H1 (cell line): ENCODE measurements around the gene ADSS1. TPM values are rescaled to one million over a fixed set of nuclear protein-coding genes. Genes with fewer than 3 reads are reported as not detected.
A peak's percentile ranks its signal among the peaks of the same experiment; 100 is the strongest.

Source experiments
- CTCF ChIA-PET: fragments of 300-600 bp; sonication (Branson Sonifier 250); formaldehyde crosslinking; loops from one replicate; lab custom pipeline; 2021; ENCODE audit not compliant: partially characterized antibody; lab: Charles Lee
- POLR2A ChIA-PET: fragments of 300-600 bp; sonication (Branson Sonifier 250); formaldehyde crosslinking; loops from one replicate; lab custom pipeline; 2021; ENCODE audit warnings: inconsistent platforms; ENCODE audit not compliant: partially characterized antibody; lab: Charles Lee
- DNase-seq, 2 experiments: peaks; one replicate each; pipeline versions ENCODE4 v3.0.0 to v3.0.0-alpha.2; 2010 to 2022; ENCODE audit warnings: low spot score in 2 of 2, low read depth in 1 of 2, mixed read lengths in 1 of 2
- FAIRE-seq: peaks from 2 replicates; lab custom pipeline; 2011; peaks lifted over from hg19 to GRCh38; lab: Jason Lieb, UNC
- H2AFZ ChIP-seq: 2 replicates; pipeline ENCODE4 v1.8.1; 2012; ENCODE audit warnings: low read length, inconsistent platforms
- H2AK5ac ChIP-seq: 2 replicates; pipeline ENCODE4 v1.6.1; 2013; ENCODE audit warnings: low read depth, low read length
- H2BK120ac ChIP-seq: replicated peaks from 2 replicates; pipeline ENCODE3; 2013; ENCODE audit warnings: low read depth, low read length, inconsistent platforms
- H2BK12ac ChIP-seq: 2 replicates; pipeline ENCODE4 v1.6.1; 2013; ENCODE audit warnings: low read depth, low read length
- H2BK15ac ChIP-seq: 2 replicates; pipeline ENCODE4 v1.6.1; 2013; ENCODE audit warnings: low read length
- H2BK20ac ChIP-seq: 2 replicates; pipeline ENCODE4 v1.6.1; 2013; ENCODE audit warnings: low read length
- H2BK5ac ChIP-seq: 2 replicates; pipeline ENCODE4 v1.6.1; 2013; ENCODE audit warnings: low read depth, low read length
- H3K14ac ChIP-seq: 2 replicates; pipeline ENCODE4 v1.6.1; 2013; ENCODE audit warnings: inconsistent platforms; ENCODE audit not compliant: insufficient read length
- H3K18ac ChIP-seq: 2 replicates; pipeline ENCODE4 v1.6.1; 2013; ENCODE audit warnings: low read length; ENCODE audit errors: extremely low read depth
- H3K23ac ChIP-seq: 2 replicates; pipeline ENCODE4 v1.6.1; 2013; ENCODE audit warnings: inconsistent platforms; ENCODE audit not compliant: insufficient read length
- H3K23me2 ChIP-seq: 2 replicates; pipeline ENCODE4 v1.6.1; 2013; ENCODE audit warnings: low read depth, low read length
- H3K27ac ChIP-seq: 2 replicates; pipeline ENCODE4 v1.6.1; 2011; ENCODE audit warnings: low read depth, low read length, inconsistent platforms
- H3K27me3 ChIP-seq, 4 experiments: replicated peaks in 1 of 4; 1 replicate in 1 of 4; 2 replicates in 3 of 4; pipeline versions ENCODE4 v1.6.1 to v1.8.1; 2011 to 2013; ENCODE audit warnings: low read length in 3 of 4, mild to moderate bottlenecking in 3 of 4, inconsistent platforms in 2 of 4, mixed read lengths in 2 of 4, moderate library complexity in 1 of 4; ENCODE audit not compliant: control insufficient read depth in 3 of 4, insufficient read depth in 3 of 4; ENCODE audit errors: extremely low read depth in 1 of 4
- H3K36me3 ChIP-seq, 4 experiments: 2 replicates each; pipeline versions ENCODE4 v1.6.1 to v1.8.1; 2011 to 2013; ENCODE audit warnings: mild to moderate bottlenecking in 4 of 4, low read length in 3 of 4, moderate library complexity in 2 of 4, control low read depth in 1 of 4, inconsistent platforms in 1 of 4; ENCODE audit not compliant: insufficient read depth in 4 of 4, control insufficient read depth in 2 of 4
- H3K4ac ChIP-seq: replicated peaks from 2 replicates; pipeline ENCODE3; 2013; ENCODE audit warnings: low read length, low read depth, mixed read lengths, inconsistent platforms; ENCODE audit not compliant: insufficient read length
- H3K4me1 ChIP-seq, 4 experiments: replicated peaks in 1 of 4; 1 replicate in 1 of 4; 2 replicates in 3 of 4; pipeline versions ENCODE4 v1.6.1 to v1.8.1; 2011 to 2013; ENCODE audit warnings: low read length in 3 of 4, inconsistent platforms in 2 of 4, mixed read lengths in 1 of 4; ENCODE audit not compliant: insufficient read depth in 4 of 4, control insufficient read depth in 3 of 4
- H3K4me2 ChIP-seq, 2 experiments: 2 replicates each; pipeline versions ENCODE4 v1.6.1 to v1.8.1; 2011 to 2013; ENCODE audit warnings: low read depth in 2 of 2, low read length in 2 of 2, control low read depth in 1 of 2, inconsistent platforms in 1 of 2, mild to moderate bottlenecking in 1 of 2; ENCODE audit not compliant: insufficient read depth in 1 of 2
- H3K4me3 ChIP-seq, 4 experiments: fragments of 200-600, 300-600 bp in 1 of 4; sonication (generic), shearing (Covaris generic), sonication (Bioruptor Twin) in 1 of 4; 2 replicates each; pipeline versions ENCODE4 v1.5.1 to v1.8.1; 2011 to 2016; ENCODE audit warnings: low read length in 4 of 4, low read depth in 3 of 4, control low read depth in 2 of 4, inconsistent platforms in 2 of 4, mild to moderate bottlenecking in 2 of 4, mixed read lengths in 1 of 4, moderate library complexity in 1 of 4; ENCODE audit not compliant: insufficient read depth in 2 of 4; ENCODE audit errors: extremely low read depth in 1 of 4
- H3K56ac ChIP-seq: replicated peaks from 2 replicates; pipeline ENCODE3; 2013; ENCODE audit warnings: low read depth, mild to moderate bottlenecking, mixed read lengths, low read length, inconsistent platforms; ENCODE audit not compliant: insufficient read length
- H3K79me1 ChIP-seq: 2 replicates; pipeline ENCODE4 v1.6.1; 2013; ENCODE audit warnings: low read depth, low read length, control low read depth
- H3K79me2 ChIP-seq, 2 experiments: 2 replicates each; pipeline versions ENCODE4 v1.6.1 to v1.8.1; 2012 to 2013; ENCODE audit warnings: low read length in 2 of 2, mild to moderate bottlenecking in 2 of 2, inconsistent platforms in 1 of 2; ENCODE audit not compliant: insufficient read depth in 2 of 2, control insufficient read depth in 1 of 2
- H3K9ac ChIP-seq, 4 experiments: replicated peaks in 1 of 4; 1 replicate in 1 of 4; 2 replicates in 3 of 4; pipeline versions ENCODE4 v1.6.1 to v1.8.1; 2011 to 2013; ENCODE audit warnings: low read depth in 3 of 4, low read length in 3 of 4, control low read depth in 2 of 4, mild to moderate bottlenecking in 2 of 4, moderate library complexity in 2 of 4, inconsistent platforms in 1 of 4; ENCODE audit errors: extremely low read depth in 1 of 4
- H3K9me3 ChIP-seq, 2 experiments: 2 replicates each; pipeline versions ENCODE4 v1.6.1 to v1.8.1; 2012 to 2013; ENCODE audit warnings: mild to moderate bottlenecking in 2 of 2, moderate library complexity in 2 of 2, control low read depth in 1 of 2, inconsistent platforms in 1 of 2, low read depth in 1 of 2, low read length in 1 of 2, mixed read lengths in 1 of 2; ENCODE audit not compliant: insufficient read depth in 2 of 2
- H4K20me1 ChIP-seq, 2 experiments: replicated peaks in 1 of 2; 2 replicates each; pipeline versions ENCODE3 to v1.8.1; 2011 to 2013; ENCODE audit warnings: inconsistent platforms in 2 of 2, low read length in 2 of 2, mild to moderate bottlenecking in 1 of 2; ENCODE audit not compliant: insufficient read depth in 2 of 2, control insufficient read depth in 1 of 2
- H4K5ac ChIP-seq: 2 replicates; pipeline ENCODE4 v1.6.1; 2013; ENCODE audit warnings: low read length, low read depth, mixed read lengths, inconsistent platforms; ENCODE audit not compliant: insufficient read length
- H4K8ac ChIP-seq: 2 replicates; pipeline ENCODE4 v1.8.0; 2013; ENCODE audit warnings: mild to moderate bottlenecking, moderate library complexity, low read length, inconsistent platforms; ENCODE audit not compliant: insufficient read depth; ENCODE audit errors: extremely low read depth
- H4K91ac ChIP-seq: replicated peaks from 2 replicates; pipeline ENCODE3; 2013; ENCODE audit warnings: low read length, mixed read lengths, inconsistent platforms; ENCODE audit not compliant: insufficient read length
- E2F6 ChIP-seq: IDR thresholded peaks from 2 replicates; pipeline ENCODE4 v1.6.1; 2012; ENCODE audit warnings: inconsistent platforms
- EGR1 ChIP-seq: IDR thresholded peaks from 2 replicates; pipeline ENCODE4 v1.6.1; 2011; ENCODE audit warnings: low read depth, low read length, borderline replicate concordance
- JUND ChIP-seq: IDR thresholded peaks from 2 replicates; pipeline ENCODE4 v1.6.1; 2011; ENCODE audit warnings: mild to moderate bottlenecking, improper control_type of control experiment, low read length
- MAFK ChIP-seq: IDR thresholded peaks from 2 replicates; pipeline ENCODE4 v1.6.1; 2012; ENCODE audit warnings: low read depth, mild to moderate bottlenecking, improper control_type of control experiment, low read length
- NANOG ChIP-seq: IDR thresholded peaks from 2 replicates; pipeline ENCODE4 v1.6.1; 2011; ENCODE audit warnings: low read length, low read depth, mild to moderate bottlenecking, inconsistent platforms; ENCODE audit not compliant: insufficient read depth, poor library complexity, severe bottlenecking
- SAP30 ChIP-seq: fragments of 300-600 bp; sonication (generic); IDR thresholded peaks from 2 replicates; pipeline ENCODE4 v1.7.1; 2012; ENCODE audit warnings: low read length, moderate library complexity, mild to moderate bottlenecking, inconsistent platforms; ENCODE audit not compliant: insufficient read depth, insufficient replicate concordance
- SIN3A ChIP-seq, 2 experiments: IDR thresholded peaks in 1 of 2; conservative IDR thresholded peaks in 1 of 2; 2 replicates each; pipeline ENCODE4 v1.6.1; 2011 to 2012; ENCODE audit warnings: low read length in 2 of 2, improper control_type of control experiment in 1 of 2, low read depth in 1 of 2, mild to moderate bottlenecking in 1 of 2
- SIX5 ChIP-seq: IDR thresholded peaks from 2 replicates; pipeline ENCODE4 v1.6.1; 2011; ENCODE audit warnings: mild to moderate bottlenecking, low read depth, low read length
- TAF1 ChIP-seq: IDR thresholded peaks from 2 replicates; pipeline ENCODE4 v1.6.1; 2011; ENCODE audit warnings: mild to moderate bottlenecking, low read depth, low read length
- WGBS, 2 experiments: shearing (Covaris generic) in 1 of 2; methylation state at CpG; one replicate each; pipeline versions ENCODE4 v1.1.6 to v1.1.7; 2013 to 2015; ENCODE audit warnings: low lambda C conversion rate in 2 of 2, mixed read lengths in 2 of 2, inconsistent platforms in 1 of 2, low coverage in 1 of 2, missing lambda C conversion rate in 1 of 2; ENCODE audit not compliant: insufficient replicate concordance in 2 of 2, insufficient coverage in 1 of 2, insufficient read length in 1 of 2; ENCODE audit errors: extremely low coverage in 1 of 2, missing lambda C conversion rate in 1 of 2; 5-methylcytosine and 5-hydroxymethylcytosine counted together
- polyA plus RNA-seq, 7 experiments: library from polyadenylated mRNA; depleted of rRNA in 3 of 7; stranded (reverse) in 5 of 7; unstranded in 2 of 7; fragments of >200 nt in 5 of 7; fragments of 200-250 nt in 2 of 7; gene quantifications; 1 replicate in 5 of 7; 2 replicates in 1 of 7; 4 replicates in 1 of 7; pipeline versions ENCODE4 v1.2.1 to v1.2.3, GENCODE V29; 2011 to 2013; ENCODE audit warnings: missing spikeins in 2 of 7, mixed read lengths in 2 of 7
- total RNA-seq: library from RNA; stranded (reverse); fragmentation: NEBNext Ultra II Directional; extraction: Animal tissue kit (Norgen Biotek cat#: 25700); gene quantifications from 2 replicates; pipeline ENCODE4 v1.2.1, GENCODE V29; 2021

ADSS1 gene
- total and polyA plus RNA-seq, 2 of the 8 experiments (the other 6 are each of a cell fraction or from before 2014, with no cell fraction given) = 7.1 to 7.9 TPM

- no peak within 1 kb of the TSS for H2BK120ac ChIP-seq
- peak within 1 kb of the TSS; percentile 93 for H3K18ac ChIP-seq
- H4K20me1 ChIP-seq = peaks cover 18 to 40% of the 10 kb centered on the region in 2 experiments
- 0 out of 2 replicates have a peak within 1 kb of the TSS, but pooled peaks have one; percentile 75 for H2BK12ac ChIP-seq
- H3K4me3 ChIP-seq = peak within 1 kb of the TSS; percentile 86 to 97 (median 94)
- FAIRE-seq = no peak
- H4K91ac ChIP-seq = peak within 1 kb of the TSS; percentile 91
- H2BK20ac ChIP-seq = no peak within 1 kb of the TSS
- H3K9ac ChIP-seq = peak within 1 kb of the TSS; percentile 81 to 93 (median 93)
- H3K79me1 ChIP-seq = peaks cover 24% of the 10 kb centered on the region
- peak within 1 kb of the TSS; percentile 81 for H3K56ac ChIP-seq
- WGBS, 2 experiments = 2% methylated on average over 63 of the region's 95 CpGs; no CpG with 5 or more reads in 1 of the 2 experiments
- no peaks in the 10 kb centered on the region; a peak in 1 of 7 replicates for H3K27me3 ChIP-seq
- CTCF ChIA-PET = interaction anchor here (0.7 to 2.6 kb wide), 13 partner anchors 11 to 804 kb away, joined by 3 to 11 read pairs (median 4); partner anchors contain the start of genes ADSS1 and ZBTB42
- H3K27ac ChIP-seq = peak within 1 kb of the TSS; percentile 85
- peak within 1 kb of the TSS; percentile 61; the same call in 1 of the 2 replicates for H2BK15ac ChIP-seq
- no peak within 1 kb of the TSS for H3K14ac ChIP-seq
- peak within 1 kb of the TSS; percentile 55 for H3K4ac ChIP-seq
- no peak within 1 kb of the TSS for H4K5ac ChIP-seq
- DNase-seq = peak; percentile 95 to 100
- POLR2A ChIA-PET = interaction anchor here (0.8 to 2.9 kb wide), 22 partner anchors 8 to 142 kb away, joined by 3 to 21 read pairs (median 4); no protein-coding TSS in a partner anchor
- peaks cover 10 to 25% of the 10 kb centered on the region in 2 experiments for H3K9me3 ChIP-seq
- H3K23me2 ChIP-seq = peaks cover 5% of the 10 kb centered on the region; the same call in 1 of the 2 replicates
- no peak within 1 kb of the TSS for H3K23ac ChIP-seq
- peak within 1 kb of the TSS; percentile 73 to 87 for H3K4me2 ChIP-seq
- H3K36me3 ChIP-seq = peaks cover 8 to 28% (median 18%) of the 10 kb centered on the region in 4 experiments; a peak in 7 of 8 replicates
- peak within 1 kb of the TSS; percentile 98 for H4K8ac ChIP-seq
- H3K79me2 ChIP-seq = peaks cover 10 to 45% of the 10 kb centered on the region in 2 experiments; a peak in 3 of 4 replicates
- H2BK5ac ChIP-seq = peak within 1 kb of the TSS; percentile 96
- H2AFZ ChIP-seq = peak within 1 kb of the TSS; percentile 89; the same call in 1 of the 2 replicates
- no peak within 1 kb of the TSS for H2AK5ac ChIP-seq
- peaks cover 0 to 13% (median 5%) of the 10 kb centered on the region in 4 experiments; a peak in 6 of 7 replicates for H3K4me1 ChIP-seq
- TF ChIP-seq SIX5 (no peak), NANOG (no peak), MAFK (no peak), EGR1 (no peak), E2F6 (peak; percentile 86), TAF1 (peak; percentile 80), SAP30 (no peak), JUND (0 out of 2 replicates have a peak, but pooled peaks have one; percentile 46), SIN3A (conservative IDR thresholded peaks at IDR 0.05 in 1 of 2, IDR thresholded peaks at IDR 0.05 in 1 of 2; ENCODE audit: low read depth in 1 of 2, low read length in 2 of 2) (0 out of 4 replicates have a peak, but pooled peaks of 1 of the 2 experiments have one; percentile 69)
These were observed 28.9 kb downstream of the ADSS1 start, which contains the start of gene SIVA1 for GRCh38 chr14:104752735-104753527. TSS of gene SIVA1 (plus strand) at chr14:104753147. CDS start at chr14:104753202, 55 bp downstream.
